ENCODE measurements around the gene ICA1.
A peak's percentile ranks its signal among the peaks of the same experiment; 100 is the strongest.

Gene ICA1

GRCh38 chr7:8197994-8198698 is 63.8 kb downstream of the ICA1 start:
- no peak for DNase-seq

DNA sequence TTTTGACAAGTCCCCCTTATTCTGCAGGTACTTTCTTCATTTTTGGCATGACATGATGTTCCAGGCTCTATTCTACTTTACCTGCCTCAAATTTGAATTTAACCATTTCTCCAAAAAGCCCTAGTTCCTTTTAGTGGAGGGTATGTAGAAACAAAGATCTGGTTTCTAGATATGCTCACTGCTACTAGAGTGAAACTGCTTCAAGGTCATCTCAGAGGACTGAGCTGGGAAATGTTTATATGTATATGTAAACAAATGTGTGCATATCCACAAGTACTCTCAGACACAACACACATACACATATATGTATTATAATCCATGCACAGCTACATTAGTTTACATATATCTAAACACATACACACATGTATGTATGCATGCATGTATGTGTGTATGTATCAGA is 69.1 kb downstream of the ICA1 start:
- DNase-seq, result no peak

- DNase-seq, result peak; percentile 52
Observed at GRCh38 chr7:8190119-8190895, 71.7 kb downstream of the ICA1 start.

DNA sequence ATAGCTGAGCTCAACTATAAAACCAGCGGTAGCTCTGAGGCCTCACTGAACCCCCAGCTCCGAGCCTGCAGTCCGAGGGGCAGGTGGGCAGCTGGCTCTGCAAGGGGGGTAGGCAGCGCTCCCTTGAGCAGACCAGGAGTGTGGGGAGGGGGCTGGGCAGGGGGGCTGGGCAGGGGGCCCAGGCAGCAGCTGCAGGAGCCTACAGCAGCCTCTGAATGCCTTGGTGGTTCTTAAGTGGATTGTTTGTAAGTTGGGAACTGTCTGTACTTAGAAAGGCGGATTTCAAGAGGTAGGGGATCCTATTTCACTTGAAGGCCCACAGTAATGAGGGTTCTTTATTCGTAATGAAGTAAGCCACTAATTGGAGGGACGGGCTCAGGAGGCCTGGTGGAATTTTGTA is 72.3 kb downstream of the ICA1 start:
- peak; percentile 44 for DNase-seq

- no peak for DNase-seq
Observed at GRCh38 chr7:8185926-8186683, 75.9 kb downstream of the ICA1 start.

- DNase-seq, result no peak
Observed at GRCh38 chr7:8184221-8184620, 77.7 kb downstream of the ICA1 start.

- no peak for DNase-seq
Observed at GRCh38 chr7:8179486-8179885, 82.5 kb downstream of the ICA1 start.

GRCh38 chr7:8178353-8178752 is 83.6 kb downstream of the ICA1 start:
- DNase-seq, result no peak

- DNase-seq, result no peak
Observed at GRCh38 chr7:8177109-8177933, 84.6 kb downstream of the ICA1 start.

DNA sequence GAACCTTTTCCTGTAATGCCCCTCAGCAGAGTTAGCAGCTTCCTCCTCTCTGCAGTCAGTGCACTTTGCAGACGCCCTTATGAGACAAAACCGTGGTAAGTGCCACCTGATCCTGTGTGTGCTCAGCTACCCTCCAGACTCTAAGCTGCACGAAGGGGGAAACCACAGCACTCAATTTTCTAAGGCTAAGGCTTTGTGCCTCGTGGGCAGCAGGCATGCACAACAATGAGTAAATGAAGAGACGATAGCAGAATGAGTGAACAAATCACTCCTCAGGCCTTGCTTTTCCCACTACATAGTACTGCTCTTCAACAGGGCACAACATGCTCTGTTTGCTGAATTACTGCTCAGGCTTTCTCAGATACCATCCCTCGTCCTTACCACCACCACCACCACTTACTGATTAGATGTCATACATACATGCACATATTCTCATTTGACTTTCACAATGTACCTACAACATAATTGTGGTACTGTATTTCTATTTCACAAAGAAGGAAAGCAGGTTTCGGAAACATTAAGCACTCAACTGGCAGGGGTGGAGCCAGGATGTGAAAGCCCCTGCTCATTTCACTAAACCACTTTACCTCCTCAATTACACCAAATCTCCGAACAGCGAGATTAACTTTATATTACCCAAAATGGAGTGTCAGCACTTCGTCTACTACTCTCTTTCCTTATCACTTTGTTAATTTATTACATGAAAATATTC is 85.4 kb downstream of the ICA1 start:
- peak; percentile 80 for DNase-seq

- no peak for DNase-seq
Observed at GRCh38 chr7:8175929-8176369, 86.0 kb downstream of the ICA1 start.

GRCh38 chr7:8172372-8173354 is 89.3 kb downstream of the ICA1 start:
- DNase-seq, result no peak

DNA sequence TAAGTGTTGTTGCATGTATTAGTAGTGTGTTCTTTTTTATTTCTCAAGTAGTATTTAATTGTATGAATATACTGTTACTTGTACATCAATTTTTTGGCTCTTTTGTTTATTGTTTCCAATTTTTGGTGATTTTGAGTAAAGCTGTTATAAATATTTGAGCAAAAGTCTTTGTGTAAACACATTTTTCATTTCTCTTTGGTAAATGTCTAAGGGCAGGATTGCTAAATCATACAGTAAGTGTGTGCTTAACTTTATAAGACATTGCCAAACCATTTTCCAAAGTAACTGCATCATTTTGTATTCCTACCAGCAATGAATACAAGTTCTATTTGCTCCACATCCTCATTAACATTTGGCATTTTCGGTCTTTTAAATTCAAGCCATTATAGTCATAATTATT is 92.8 kb downstream of the ICA1 start:
- DNase-seq, result no peak

- no peak for DNase-seq
Observed at GRCh38 chr7:8168336-8168735, 93.6 kb downstream of the ICA1 start.

- DNase-seq, result no peak
Observed at GRCh38 chr7:8165150-8165549, 96.8 kb downstream of the ICA1 start.

DNA sequence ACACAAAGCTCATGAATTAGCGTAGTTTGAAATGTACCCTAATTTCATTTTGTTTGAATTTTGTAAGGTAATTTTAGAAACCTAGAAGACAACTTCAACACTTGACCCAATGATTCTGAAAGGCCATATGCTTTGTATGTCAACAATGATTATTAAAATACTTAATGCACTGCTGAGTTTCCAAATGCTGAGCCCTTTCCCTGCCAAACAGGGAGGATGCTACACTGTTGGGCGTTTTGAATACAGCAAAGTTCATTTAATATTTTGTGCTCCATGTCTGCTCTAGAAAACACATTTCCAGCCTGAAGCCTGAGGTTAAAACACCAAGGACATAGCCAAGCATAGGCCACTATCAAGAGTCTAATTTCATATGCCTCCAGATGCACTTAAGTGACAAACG is 99.8 kb downstream of the ICA1 start:
- DNase-seq, result no peak

DNA sequence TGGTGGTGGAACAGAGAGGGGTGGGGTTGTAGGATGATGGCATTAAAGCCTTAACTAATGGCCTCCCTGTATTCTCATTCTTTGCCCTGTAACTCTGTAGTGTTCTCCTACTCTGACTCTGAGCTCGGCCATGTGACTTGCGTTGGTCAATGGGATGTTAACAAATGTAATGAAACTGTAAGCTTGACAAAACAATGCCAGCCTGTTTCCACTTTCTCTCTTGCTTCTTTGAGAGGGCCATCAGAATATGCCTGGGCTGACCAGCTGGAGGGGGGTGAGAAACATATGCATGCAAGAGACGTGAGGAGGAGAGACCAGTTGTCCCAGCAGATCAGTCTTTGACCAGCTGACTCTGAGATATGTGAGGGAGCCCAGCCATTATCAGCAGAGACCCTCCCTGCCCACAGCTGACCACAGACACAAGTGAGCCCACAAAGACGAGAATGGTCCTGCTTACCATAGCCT is 100.6 kb downstream of the ICA1 start:
- DNase-seq, result no peak

GRCh38 chr7:8160779-8161345 is 101.1 kb downstream of the ICA1 start:
- no peak for DNase-seq

- DNase-seq, result no peak
Observed at GRCh38 chr7:8160250-8160649, 101.7 kb downstream of the ICA1 start.

- DNase-seq, result no peak
Observed at GRCh38 chr7:8159595-8159994, 102.4 kb downstream of the ICA1 start.

All from NCI-H2029 (cell line).